GM12878 (cell line): ENCODE results near the gene C3AR1. TPM values are rescaled to one million over a fixed set of nuclear protein-coding genes. Genes with fewer than 3 reads are reported as not detected.
A peak's percentile ranks its signal among the peaks of the same experiment; 100 is the strongest.

ENCODE experiments used
- ATF3 ChIP-seq: IDR thresholded peaks from 2 replicates; pipeline ENCODE4 v1.6.1; 2011; ENCODE audit warnings: low read depth, mild to moderate bottlenecking, low read length, moderate library complexity, borderline replicate concordance; ENCODE audit errors: extremely low read depth
- BHLHE40 ChIP-seq, 2 experiments: fragments of 450-650 bp in 1 of 2; IDR thresholded peaks; 2 replicates each; pipeline ENCODE4 v1.6.1; 2011 to 2017; ENCODE audit warnings: low read depth in 2 of 2, borderline replicate concordance in 1 of 2, improper control_type of control experiment in 1 of 2, low read length in 1 of 2, mild to moderate bottlenecking in 1 of 2
- CBFB ChIP-seq: IDR thresholded peaks from 2 replicates; pipeline ENCODE4 v1.6.1; 2016; ENCODE audit warnings: antibody characterized with exemption, low read depth
- CREB1 ChIP-seq: IDR thresholded peaks from 2 replicates; pipeline ENCODE4 v1.6.1; 2012; ENCODE audit warnings: low read depth, mild to moderate bottlenecking, inconsistent platforms
- DPF2 ChIP-seq: fragments of 450-650 bp; IDR thresholded peaks from 2 replicates; pipeline ENCODE4 v1.6.1; 2017; ENCODE audit warnings: mild to moderate bottlenecking
- EGR1 ChIP-seq, 2 experiments: IDR thresholded peaks; 1 replicate in 1 of 2; 2 replicates in 1 of 2; pipeline ENCODE4 v1.6.1; 2011 to 2012; ENCODE audit warnings: low read depth in 2 of 2, low read length in 2 of 2, borderline replicate concordance in 1 of 2, mild to moderate bottlenecking in 1 of 2, moderate library complexity in 1 of 2
- FOXK2 ChIP-seq: fragments of 450-650 bp; IDR thresholded peaks from 2 replicates; pipeline ENCODE4 v1.6.1; 2017; ENCODE audit warnings: mild to moderate bottlenecking, moderate library complexity
- GATAD2B ChIP-seq: fragments of 450-650 bp; conservative IDR thresholded peaks from 2 replicates; pipeline ENCODE4 v1.6.1; 2017; ENCODE audit warnings: low read depth, mild to moderate bottlenecking, moderate library complexity
- IKZF1 ChIP-seq: fragments of 450-650 bp; conservative IDR thresholded peaks from 2 replicates; pipeline ENCODE4 v1.6.1; 2017; ENCODE audit warnings: antibody characterized with exemption, mild to moderate bottlenecking
- LARP7 ChIP-seq: fragments of 450-650 bp; IDR thresholded peaks from 2 replicates; pipeline ENCODE4 v1.6.1; 2017; ENCODE audit warnings: mild to moderate bottlenecking
- MXI1 ChIP-seq: fragments of 150-350 bp; IDR thresholded peaks from 2 replicates; pipeline ENCODE4 v1.6.1; 2011; ENCODE audit warnings: low read depth, mild to moderate bottlenecking, inconsistent platforms, low read length, improper control_type of control experiment
- NR2F1 ChIP-seq: fragments of 450-650 bp; conservative IDR thresholded peaks from 2 replicates; pipeline ENCODE4 v1.6.1; 2017; ENCODE audit warnings: mild to moderate bottlenecking
- PML ChIP-seq: IDR thresholded peaks from 2 replicates; pipeline ENCODE4 v1.6.1; 2012; ENCODE audit warnings: low read length, inconsistent platforms
- POLR2A ChIP-seq: IDR thresholded peaks from 2 replicates; pipeline ENCODE4 v1.6.1; 2011; ENCODE audit warnings: low read depth, mild to moderate bottlenecking, low read length
- RAD21 ChIP-seq: IDR thresholded peaks from 2 replicates; pipeline ENCODE4 v1.6.1; 2011; ENCODE audit warnings: mild to moderate bottlenecking, low read depth, low read length, moderate library complexity; ENCODE audit not compliant: insufficient read depth
- RB1 ChIP-seq: fragments of 450-650 bp; formaldehyde crosslinking; IDR thresholded peaks from 2 replicates; pipeline ENCODE4 v1.6.1; 2017; ENCODE audit warnings: mild to moderate bottlenecking, borderline replicate concordance
- REST ChIP-seq: IDR thresholded peaks from 2 replicates; pipeline ENCODE4 v1.6.1; 2012; ENCODE audit warnings: mild to moderate bottlenecking, low read depth, low read length
- SMARCA5 ChIP-seq: fragments of 450-650 bp; IDR thresholded peaks from 2 replicates; pipeline ENCODE4 v1.6.1; 2017; ENCODE audit warnings: mild to moderate bottlenecking
- SRF ChIP-seq, 2 experiments: IDR thresholded peaks; 2 replicates each; pipeline ENCODE4 v1.6.1; 2011; ENCODE audit warnings: low read depth in 2 of 2, low read length in 2 of 2, mild to moderate bottlenecking in 1 of 2, moderate library complexity in 1 of 2
- STAT3 ChIP-seq: IDR thresholded peaks from 2 replicates; pipeline ENCODE4 v1.6.1; 2011; ENCODE audit warnings: low read depth, low read length, improper control_type of control experiment
- TBL1XR1 ChIP-seq: IDR thresholded peaks from 2 replicates; pipeline ENCODE4 v1.6.1; 2012; ENCODE audit warnings: low read depth, low read length, improper control_type of control experiment
- TCF7 ChIP-seq: IDR thresholded peaks from 2 replicates; pipeline ENCODE4 v1.6.1; 2014; ENCODE audit warnings: antibody characterized with exemption, borderline replicate concordance
- WRNIP1 ChIP-seq: IDR thresholded peaks from 2 replicates; pipeline ENCODE4 v1.6.1; 2011; ENCODE audit warnings: low read depth, low read length, improper control_type of control experiment, borderline replicate concordance
- YBX1 ChIP-seq: fragments of 450-650 bp; IDR thresholded peaks from 2 replicates; pipeline ENCODE4 v1.6.1; 2016; ENCODE audit warnings: antibody characterized with exemption
- YY1 ChIP-seq: IDR thresholded peaks from 2 replicates; pipeline ENCODE4 v1.6.1; 2011; ENCODE audit warnings: low read depth, mild to moderate bottlenecking, low read length
- ZNF24 ChIP-seq: fragments of 450-650 bp; IDR thresholded peaks from 2 replicates; pipeline ENCODE4 v1.6.1; 2017; ENCODE audit warnings: antibody characterized with exemption, mild to moderate bottlenecking
- ZZZ3 ChIP-seq: IDR thresholded peaks from 2 replicates; pipeline ENCODE4 v1.6.1; 2011; ENCODE audit warnings: low read depth; ENCODE audit not compliant: control insufficient read depth, insufficient read length
- polyA plus RNA-seq, 11 experiments: library from polyadenylated mRNA; depleted of rRNA in 4 of 11; unstranded in 6 of 11; stranded (reverse) in 5 of 11; fragments of >200 nt; fragmentation: Nextera tagmentation in 4 of 11; fragmentation: Illumina TruSeq in 1 of 11; extraction: Ambion mirVana in 4 of 11; extraction: Trizol in 1 of 11; gene quantifications; 1 replicate in 1 of 11; 2 replicates in 10 of 11; pipeline versions ENCODE4 v1.2.1 to v1.2.3, GENCODE V29; 2011 to 2016; ENCODE audit warnings: inconsistent platforms in 2 of 11, missing spikeins in 2 of 11, low read depth in 1 of 11
- total RNA-seq, 4 experiments: library from RNA; depleted of rRNA in 3 of 4; stranded (reverse); fragments of >200 nt in 3 of 4; fragmentation: Illumina TruSeq in 1 of 4; extraction: Trizol in 1 of 4; gene quantifications; 2 replicates each; pipeline versions ENCODE4 v1.2.1 to v1.2.3, GENCODE V29; 2013 to 2021

Gene C3AR1
- total and polyA plus RNA-seq, 10 of the 15 experiments (the other 5 are each of a cell fraction or from before 2014, with no cell fraction given) = 0.08 to 0.42 (median 0.10) TPM; not detected in 5

GRCh38 chr12:8032242-8033152 is 33.7 kb downstream of the C3AR1 start, which contains the start of gene FOXJ2 (continued):
- TF ChIP-seq REST (no peak), PML (no peak), EGR1 (IDR thresholded peaks at IDR 0.05; ENCODE audit: borderline replicate concordance in 1 of 2, low read depth in 2 of 2, low read length in 2 of 2) (peak in 1 of 2 experiments; percentile 71; a peak in 2 of 3 replicates), ZNF24 (no peak), ZZZ3 (no peak), POLR2A (peak; percentile 83), RAD21 (no peak), RB1 (peak; percentile 51; the same call in 1 of the 2 replicates), GATAD2B (peak; percentile 57; the same call in 1 of the 2 replicates), CREB1 (no peak), FOXK2 (no peak), SMARCA5 (peak; percentile 45), BHLHE40 (IDR thresholded peaks at IDR 0.05; ENCODE audit: borderline replicate concordance in 1 of 2, low read depth in 2 of 2, low read length in 1 of 2) (peak in 1 of 2 experiments; percentile 56; a peak in 1 of 4 replicates), LARP7 (0 out of 2 replicates have a peak, but pooled peaks have one; percentile 53), DPF2 (0 out of 2 replicates have a peak, but pooled peaks have one; percentile 36), NR2F1 (peak; percentile 56), MXI1 (no peak), CBFB (no peak), STAT3 (no peak), TCF7 (no peak), YBX1 (no peak), WRNIP1 (peak; percentile 76; the same call in 1 of the 2 replicates), YY1 (peak; percentile 39; the same call in 1 of the 2 replicates), TBL1XR1 (no peak), IKZF1 (peak; percentile 75), SRF (IDR thresholded peaks at IDR 0.05; ENCODE audit: low read depth in 2 of 2, low read length in 2 of 2) (no peak), ATF3 (no peak)
